ENCODE measurements around the gene METTL22.

Gene METTL22

GRCh38 chr16:8594149-8594666 is 27.3 kb upstream of the METTL22 start:
- no peak for DNase-seq (ENCODE audit: low read depth)

- DNase-seq (ENCODE audit: low read depth), result no peak
Measured at GRCh38 chr16:8595783-8596182, 25.7 kb upstream of the METTL22 start.

DNA sequence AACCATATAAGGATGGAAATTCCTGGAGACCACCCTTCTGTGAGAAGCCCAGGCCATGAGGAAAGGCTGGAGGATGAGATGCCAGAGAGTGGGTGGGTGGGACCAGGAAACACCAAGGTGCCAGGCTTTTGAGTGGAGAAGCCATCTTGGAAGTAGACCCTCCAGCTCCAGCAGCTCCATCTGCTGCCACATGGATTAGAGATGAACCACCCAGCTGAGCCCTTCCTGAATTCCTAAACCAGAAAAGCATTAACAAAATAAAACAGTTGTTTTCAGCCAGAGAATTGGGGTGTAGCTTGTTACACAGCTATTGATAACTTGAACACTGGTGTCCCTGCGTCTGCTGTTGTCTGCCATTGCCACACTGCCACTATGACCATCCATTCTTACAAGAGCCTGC is 24.9 kb upstream of the METTL22 start:
- no peak for DNase-seq (ENCODE audit: low read depth)

GRCh38 chr16:8600144-8600775 is 21.2 kb upstream of the METTL22 start:
- no peak for DNase-seq (ENCODE audit: low read depth)

DNA sequence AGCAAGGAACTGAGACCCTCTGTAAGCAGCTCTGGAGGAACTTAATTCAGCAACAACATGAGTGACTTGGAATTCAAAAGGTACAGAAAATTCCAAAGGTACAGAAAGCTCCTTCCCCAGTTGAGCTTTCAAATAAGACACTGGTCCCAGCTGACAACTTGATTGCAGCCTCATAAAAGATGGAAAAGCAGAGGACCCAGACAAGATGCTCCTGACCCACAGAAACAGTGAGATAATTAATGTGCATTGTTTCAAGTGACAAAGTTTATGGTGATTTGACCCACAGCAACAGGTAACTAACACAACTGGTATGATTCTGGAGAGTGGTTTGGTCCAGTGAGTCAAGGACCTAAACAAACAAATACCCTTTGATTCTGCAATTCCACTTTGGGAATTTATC is 15.9 kb upstream of the METTL22 start:
- DNase-seq (ENCODE audit: low read depth), result no peak

DNA sequence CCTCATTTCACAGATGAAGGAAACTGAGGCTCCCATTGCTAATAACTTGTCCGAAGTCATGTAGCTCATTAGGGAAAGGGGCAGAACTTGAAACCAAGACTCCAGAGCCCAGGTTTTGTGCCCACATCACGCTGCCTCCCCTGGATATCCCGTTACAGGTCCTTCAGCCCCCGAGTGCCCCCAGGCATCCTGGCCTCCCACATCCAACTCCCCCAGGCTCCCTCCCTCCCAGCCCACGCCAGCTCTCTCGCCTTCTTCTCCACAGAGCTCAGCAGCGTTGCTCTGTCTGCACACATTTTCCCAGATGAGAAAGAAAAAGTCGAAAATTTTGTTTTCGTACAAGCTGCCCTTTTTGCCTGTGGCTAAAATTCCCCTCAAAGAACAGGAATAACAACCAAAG is 14.3 kb upstream of the METTL22 start:
- no peak for DNase-seq (ENCODE audit: low read depth)

GRCh38 chr16:8611122-8611521 is 10.4 kb upstream of the METTL22 start:
- no peak for DNase-seq (ENCODE audit: low read depth)

- no peak for DNase-seq (ENCODE audit: low read depth)
Measured at GRCh38 chr16:8611886-8612600, 9.5 kb upstream of the METTL22 start.

GRCh38 chr16:8614435-8615029 is 7.0 kb upstream of the METTL22 start:
- DNase-seq (ENCODE audit: low read depth), result no peak

DNA sequence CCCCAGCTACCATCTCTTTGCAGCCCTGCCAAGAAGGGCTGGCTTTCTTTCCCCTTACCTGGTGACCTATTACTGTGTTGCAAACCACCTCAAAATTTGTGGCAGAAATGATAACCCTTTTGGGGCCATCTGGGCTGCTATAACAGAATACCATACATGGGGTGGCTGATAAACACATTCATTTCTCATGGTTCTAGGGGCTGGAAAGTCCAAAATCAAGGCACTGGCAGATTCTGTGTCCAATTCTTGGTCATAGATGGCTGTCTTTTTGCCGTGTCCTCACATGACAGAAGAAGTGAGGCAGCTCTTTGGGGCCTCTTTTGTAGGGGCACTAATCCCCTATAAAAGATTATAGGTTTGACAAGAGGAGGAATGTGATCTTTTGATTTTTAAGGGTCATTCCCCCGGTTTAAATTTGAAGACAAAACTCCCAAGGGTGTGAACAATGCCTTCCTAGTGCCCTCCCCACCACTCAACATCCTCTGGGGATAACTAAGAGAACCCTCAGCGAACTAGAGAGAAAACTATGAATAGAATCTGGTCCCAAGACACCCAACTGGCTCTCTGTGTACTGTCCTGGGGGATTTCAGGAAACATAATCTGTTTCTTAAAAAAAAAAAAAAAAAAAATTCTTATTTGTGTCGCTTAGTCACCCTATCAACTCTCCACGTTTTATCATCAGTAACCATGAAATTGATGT is 1.7 kb upstream of the METTL22 start:
- DNase-seq (ENCODE audit: low read depth), result no peak

- DNase-seq (ENCODE audit: low read depth), result no peak
Measured at GRCh38 chr16:8620535-8620934, 963 bp upstream of the METTL22 start.

- DNase-seq (ENCODE audit: low read depth), result no peak
Measured at GRCh38 chr16:8621222-8621571, 301 bp upstream of the METTL22 start.

DNA sequence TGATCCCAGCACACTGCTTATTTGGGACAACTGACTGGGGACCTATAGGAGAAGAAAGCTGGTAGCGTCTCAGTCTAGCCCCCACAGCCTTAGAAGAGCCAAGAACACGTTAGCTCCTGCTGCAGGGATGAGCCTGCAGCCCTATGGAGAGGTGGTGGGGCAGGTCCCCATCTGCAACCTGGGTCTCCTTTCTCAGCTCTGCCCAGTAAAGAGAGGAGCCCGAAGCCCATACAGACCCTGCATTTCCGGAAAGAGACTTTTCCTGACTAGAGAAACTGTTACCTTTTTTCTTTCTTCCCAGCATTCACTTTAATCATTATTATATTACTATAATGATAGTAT is 788 bp downstream of the METTL22 start:
- DNase-seq (ENCODE audit: low read depth), result no peak

GRCh38 chr16:8623634-8624033 is 2.1 kb downstream of the METTL22 start:
- DNase-seq (ENCODE audit: low read depth), result no peak

GRCh38 chr16:8625491-8626087 is 4.1 kb downstream of the METTL22 start:
- no peak for DNase-seq (ENCODE audit: low read depth)

- no peak for DNase-seq (ENCODE audit: low read depth)
Measured at GRCh38 chr16:8626946-8627345, 5.4 kb downstream of the METTL22 start.

DNA sequence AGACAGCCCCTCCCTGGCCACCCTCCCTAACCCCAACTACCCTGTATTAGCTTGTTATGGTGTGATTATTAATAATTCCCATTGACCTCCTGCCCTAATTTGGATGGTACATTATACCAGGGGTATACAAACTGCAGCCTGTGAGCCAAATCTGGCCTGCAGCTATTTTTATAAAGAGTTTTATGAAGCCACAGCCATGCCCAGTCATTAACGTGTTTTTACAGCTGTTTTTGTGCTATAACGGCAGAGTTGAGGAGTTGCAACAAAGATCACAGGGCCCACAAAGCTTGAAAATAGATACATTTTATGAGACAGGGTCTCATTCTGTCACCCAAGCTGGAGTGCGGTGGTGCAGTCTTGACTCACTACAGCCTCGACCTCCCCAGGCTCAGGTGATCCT is 6.0 kb downstream of the METTL22 start:
- no peak for DNase-seq (ENCODE audit: low read depth)

DNA sequence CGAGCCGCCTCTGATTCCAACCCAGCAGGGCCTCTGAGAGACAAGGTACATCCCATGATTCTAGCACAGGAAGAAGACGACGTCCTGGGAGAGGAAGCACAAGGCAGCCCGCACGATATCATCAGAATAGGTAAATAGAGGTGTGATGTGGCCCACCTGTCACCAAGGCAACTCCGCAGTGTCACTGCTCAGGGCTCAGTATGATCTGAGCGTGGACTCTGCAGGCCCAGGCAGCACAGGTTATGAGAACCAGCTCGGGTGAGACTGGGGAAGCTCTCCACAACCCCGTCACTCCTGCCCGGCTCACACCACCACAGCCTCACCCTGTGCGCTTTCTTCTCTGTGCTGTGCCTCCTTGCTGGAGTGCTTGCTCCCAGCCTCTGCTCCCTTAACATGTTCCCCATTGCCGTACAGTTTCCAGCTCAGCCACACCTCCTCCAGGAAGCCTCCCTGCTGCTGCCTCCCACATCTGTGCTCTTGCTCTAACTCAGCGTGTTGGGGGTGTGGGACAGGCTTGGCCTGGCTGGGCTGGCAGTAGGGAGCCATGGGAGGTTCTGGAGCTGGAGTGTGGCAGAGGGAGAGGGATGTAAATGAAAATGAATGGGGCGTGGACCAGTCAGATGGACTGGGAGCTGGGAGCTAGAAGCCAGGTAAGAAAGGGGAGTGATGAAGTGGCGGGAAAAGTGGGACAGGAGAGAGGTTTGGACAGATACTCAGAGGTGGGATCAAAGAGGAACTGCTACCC is 7.7 kb downstream of the METTL22 start:
- no peak for DNase-seq (ENCODE audit: low read depth)

GRCh38 chr16:8630255-8630953 is 8.9 kb downstream of the METTL22 start:
- DNase-seq (ENCODE audit: low read depth), result no peak

DNA sequence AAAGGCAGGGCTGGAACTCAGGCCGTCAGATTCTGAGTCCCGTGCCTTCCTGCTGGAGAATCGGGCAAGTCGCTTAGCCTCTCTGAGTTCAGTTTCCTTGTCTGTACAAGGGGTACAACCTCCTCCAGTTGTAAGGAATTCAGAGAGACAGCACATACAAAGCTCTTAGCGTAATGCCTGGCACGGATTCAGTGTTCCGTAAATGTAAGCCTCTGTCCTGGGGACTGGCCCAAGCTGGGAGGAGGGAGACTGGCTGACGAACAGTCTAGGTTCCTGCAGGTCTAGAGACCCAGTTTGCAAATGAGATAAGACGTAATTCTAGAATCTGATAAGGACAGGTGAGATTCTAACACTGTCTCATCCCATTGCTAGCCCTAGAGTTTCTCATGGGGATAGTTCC is 9.9 kb downstream of the METTL22 start:
- DNase-seq (ENCODE audit: low read depth), result no peak

DNA sequence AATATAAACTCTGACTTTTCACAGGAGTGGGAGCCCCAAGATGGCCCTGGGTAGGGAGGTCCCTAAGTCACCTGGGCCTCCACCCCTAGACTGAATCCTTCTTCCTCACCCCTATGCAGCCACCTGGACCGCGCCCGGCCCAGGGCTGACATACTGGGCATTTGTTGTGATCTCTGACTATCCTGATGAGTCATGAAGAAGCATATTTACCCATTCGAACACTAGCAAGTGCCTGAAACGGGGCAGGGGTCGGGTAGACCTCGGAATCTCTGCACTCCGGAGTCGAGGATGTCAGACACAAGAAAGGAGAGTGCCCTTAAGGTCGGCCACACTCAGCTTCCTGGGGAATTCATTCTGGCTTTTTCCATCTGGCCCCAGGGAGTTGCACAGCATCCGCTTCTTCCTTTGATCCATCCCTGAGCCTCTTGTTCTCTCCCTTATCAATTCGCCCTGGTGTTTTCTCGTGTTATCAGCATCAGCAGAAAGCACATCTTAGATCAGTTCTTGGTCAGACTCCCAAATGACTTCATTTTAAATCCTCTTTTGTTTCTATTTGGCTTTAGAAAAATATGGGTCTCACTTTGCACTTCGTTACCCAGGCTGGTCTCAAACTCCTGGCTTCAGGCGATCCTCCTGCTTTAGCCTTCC is 10.4 kb downstream of the METTL22 start:
- no peak for DNase-seq (ENCODE audit: low read depth)

Measured in stimulated activated CD8-positive, alpha-beta memory T cell treated with anti-CD3 and anti-CD28 coated beads, Interleukin-4, amount 100 ng/mL, for 24 hours (primary cell).